Measurements from ENCODE around the gene SLC35D3.

DNA sequence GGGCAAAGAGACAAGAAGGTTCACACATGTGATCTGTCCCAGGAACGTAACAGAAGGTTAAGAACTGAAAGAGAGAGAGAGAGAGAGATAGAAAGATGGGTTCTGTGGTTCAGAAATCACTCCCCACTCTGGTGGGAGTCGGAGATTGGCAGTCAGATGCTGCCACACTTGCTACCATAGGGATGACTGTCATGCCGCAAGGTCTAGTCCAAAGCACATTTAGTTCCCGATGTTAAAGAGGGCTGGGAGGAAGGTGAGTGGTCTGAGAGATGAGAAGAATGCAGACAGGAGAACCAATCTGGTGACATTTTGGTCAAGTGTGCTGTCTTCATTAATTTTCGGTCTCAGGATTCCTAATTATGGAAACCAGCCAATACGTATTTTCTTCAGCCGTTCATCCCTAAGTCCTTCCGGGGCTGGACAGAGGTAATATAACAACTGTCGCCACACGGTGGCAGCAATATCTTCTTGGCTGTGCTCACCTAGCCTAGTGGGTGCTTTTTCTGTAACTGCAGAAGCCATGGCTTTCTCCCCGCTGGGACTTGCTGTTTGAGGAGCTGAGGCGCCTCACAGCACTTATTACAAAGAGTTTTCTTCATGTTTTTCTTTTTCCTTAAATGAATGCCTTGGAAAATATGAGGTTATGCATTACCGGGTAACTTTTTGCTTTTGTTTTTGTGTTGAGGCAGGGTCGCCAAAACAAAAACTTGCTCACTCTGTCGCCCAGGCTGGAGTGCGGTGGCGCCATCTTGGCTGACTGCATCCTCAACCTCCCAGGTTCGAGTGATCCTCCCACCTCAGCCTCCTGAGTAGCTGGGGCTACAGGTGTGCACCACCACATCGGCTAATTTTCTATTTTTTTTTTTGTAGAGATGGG, 46.0 kb downstream of the SLC35D3 start:
- TF ChIP-seq, protein P1, sequence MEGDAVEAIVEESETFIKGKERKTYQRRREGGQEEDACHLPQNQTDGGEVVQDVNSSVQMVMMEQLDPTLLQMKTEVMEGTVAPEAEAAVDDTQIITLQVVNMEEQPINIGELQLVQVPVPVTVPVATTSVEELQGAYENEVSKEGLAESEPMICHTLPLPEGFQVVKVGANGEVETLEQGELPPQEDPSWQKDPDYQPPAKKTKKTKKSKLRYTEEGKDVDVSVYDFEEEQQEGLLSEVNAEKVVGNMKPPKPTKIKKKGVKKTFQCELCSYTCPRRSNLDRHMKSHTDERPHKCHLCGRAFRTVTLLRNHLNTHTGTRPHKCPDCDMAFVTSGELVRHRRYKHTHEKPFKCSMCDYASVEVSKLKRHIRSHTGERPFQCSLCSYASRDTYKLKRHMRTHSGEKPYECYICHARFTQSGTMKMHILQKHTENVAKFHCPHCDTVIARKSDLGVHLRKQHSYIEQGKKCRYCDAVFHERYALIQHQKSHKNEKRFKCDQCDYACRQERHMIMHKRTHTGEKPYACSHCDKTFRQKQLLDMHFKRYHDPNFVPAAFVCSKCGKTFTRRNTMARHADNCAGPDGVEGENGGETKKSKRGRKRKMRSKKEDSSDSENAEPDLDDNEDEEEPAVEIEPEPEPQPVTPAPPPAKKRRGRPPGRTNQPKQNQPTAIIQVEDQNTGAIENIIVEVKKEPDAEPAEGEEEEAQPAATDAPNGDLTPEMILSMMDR (IDR thresholded peaks at IDR 0.05) = peak; percentile 60 to 79 (median 70)
- peak in 1 of 3 donors; percentile 41 for TF ChIP-seq POLR2AphosphoS5 (IDR thresholded peaks at IDR 0.05)
